ENCODE data around the gene MR1. TPM values are rescaled to one million over a fixed set of nuclear protein-coding genes. Genes with fewer than 3 reads are reported as not detected.

Gene MR1
- total and polyA plus RNA-seq, 9 of the 15 experiments (the other 6 are each of a cell fraction or from before 2014, with no cell fraction given), result 9.7 to 21.7 (median 15.6) TPM

GRCh38 chr1:181089676-181090544 lies 56.1 kb downstream of the MR1 start (continued):
- 0 out of 2 replicates have a peak, but pooled peaks have one; percentile 6 for TF ChIP-seq MITF (IDR thresholded peaks at IDR 0.05)
- peak; percentile 82 for TF ChIP-seq CTBP1 (IDR thresholded peaks at IDR 0.05; ENCODE audit: borderline replicate concordance)
- TF ChIP-seq CUX1 (CRISPR knock-in tag; IDR thresholded peaks at IDR 0.05), result peak; percentile 64; the same call in 1 of the 2 replicates
- TF ChIP-seq DMBX1 (CRISPR knock-in tag; IDR thresholded peaks at IDR 0.05; ENCODE audit: borderline replicate concordance), result peak; percentile 37; the same call in 1 of the 2 replicates
- TF ChIP-seq HMGN3 (IDR thresholded peaks at IDR 0.05; ENCODE audit: borderline replicate concordance, extremely low read depth, insufficient read length, low read depth, low read length), result peak; percentile 88
- TF ChIP-seq ZC3H8 (IDR thresholded peaks at IDR 0.05), result no peak
- TF ChIP-seq GMEB1 (CRISPR knock-in tag; IDR thresholded peaks at IDR 0.05), result peak; percentile 13; the same call in 1 of the 2 replicates
- TF ChIP-seq TBP (optimal IDR thresholded peaks at IDR 0.05; ENCODE audit: low read depth, low read length), result peak; percentile 38
- peak in 1 of 2 experiments; percentile 67; a peak in 2 of 4 replicates for TF ChIP-seq MNT (conservative IDR thresholded peaks at IDR 0.05)
- TF ChIP-seq JUN (IDR thresholded peaks at IDR 0.05; ENCODE audit: borderline replicate concordance, low read depth, low read length), result no peak
- TF ChIP-seq JUN (CRISPR knock-in tag; IDR thresholded peaks at IDR 0.05; ENCODE audit: borderline replicate concordance), result peak; percentile 27; the same call in 1 of the 2 replicates
- TF ChIP-seq CTCF (IDR thresholded peaks at IDR 0.05 in 2 of 3, conservative IDR thresholded peaks at IDR 0.05 in 1 of 3; ENCODE audit: insufficient read depth in 2 of 3, low read depth in 1 of 3, low read length in 3 of 3), result peak in 1 of 3 experiments; percentile 6; a peak in 1 of 6 replicates
- peak; percentile 86 for TF ChIP-seq RBBP5 (IDR thresholded peaks at IDR 0.05; ENCODE audit: borderline replicate concordance, insufficient read depth, low read length, poor library complexity, severe bottlenecking)
